HCT116 (cell line): ENCODE data around the gene U2AF2. TPM values are rescaled to one million over a fixed set of nuclear protein-coding genes. Genes with fewer than 3 reads are reported as not detected.

Experiments used
- ATAC-seq: fragments of 200-7000 bp; cut with Tn5 transposase; 2 replicates; pipeline ENCODE4 v1.9.1; 2020; ENCODE audit warnings: mild to moderate bottlenecking, moderate library complexity
- BruUV-seq: library from RNA; stranded (reverse); fragments of 400-500 nt; replicated peaks from 2 replicates; lab custom pipeline; 2021; lab: Mats Ljungman, UMichigan
- CTCF ChIA-PET: fragments of 300-600 bp; sonication (Branson Sonifier 250); formaldehyde crosslinking; loops from one replicate; lab custom pipeline; 2021; ENCODE audit warnings: antibody characterized with exemption; lab: Charles Lee
- POLR2A ChIA-PET: fragments of 300-600, 350-600 bp; sonication (Branson Sonifier 250); formaldehyde crosslinking; loops from one replicate; lab custom pipeline; 2021; ENCODE audit warnings: antibody characterized with exemption; lab: Charles Lee
- RAD21 ChIA-PET, 2 experiments: fragments of 300-600 bp; sonication (Branson Sonifier 250); formaldehyde crosslinking; loops; one replicate each; lab custom pipeline; 2023; ENCODE audit warnings: low total read pairs in 2 of 2; ENCODE audit not compliant: uncharacterized antibody in 2 of 2, unreplicated experiment in 2 of 2, low non-redundant PET in 1 of 2; lab: Charles Lee
- DNase-seq: peaks from one replicate; pipeline ENCODE4 v3.0.0-alpha.2; 2010; ENCODE audit warnings: low read depth, low spot score
- H2AFZ ChIP-seq: fragments of 200-600 bp; shearing (Covaris generic), sonication (generic); 2 replicates; pipeline ENCODE4 v1.6.1; 2017; ENCODE audit warnings: low read depth, mixed run types, mixed read lengths, antibody characterized with exemption, low read length; ENCODE audit not compliant: poor library complexity, severe bottlenecking
- H3K27ac ChIP-seq: 2 replicates; pipeline ENCODE4 v1.5.1; 2012; ENCODE audit warnings: low read depth, low read length
- H3K27me3 ChIP-seq: fragments of 200-600 bp; sonication (generic); 2 replicates; pipeline ENCODE4 v1.6.1; 2016; ENCODE audit warnings: mixed run types, low read length, mixed read lengths; ENCODE audit not compliant: insufficient read depth
- H3K36me3 ChIP-seq, 2 experiments: fragments of 200-500 bp in 1 of 2; fragments of 200-600 bp in 1 of 2; sonication (Bioruptor generic) in 1 of 2; sonication (generic) in 1 of 2; 2 replicates each; pipeline versions ENCODE4 v1.5.1 to v1.6.1; 2014 to 2016; ENCODE audit warnings: low read length in 2 of 2, inconsistent platforms in 1 of 2, mixed read lengths in 1 of 2, mixed run types in 1 of 2; ENCODE audit not compliant: insufficient read depth in 2 of 2, control insufficient read depth in 1 of 2
- H3K4me1 ChIP-seq, 2 experiments: fragments of 200-600 bp in 1 of 2; sonication (generic) in 1 of 2; 2 replicates each; pipeline versions ENCODE4 v1.5.1 to v1.6.1; 2012 to 2017; ENCODE audit warnings: low read length in 2 of 2, inconsistent platforms in 1 of 2, mild to moderate bottlenecking in 1 of 2, mixed read lengths in 1 of 2, mixed run types in 1 of 2, moderate library complexity in 1 of 2; ENCODE audit not compliant: insufficient read depth in 2 of 2, control insufficient read depth in 1 of 2
- H3K4me2 ChIP-seq: fragments of 200-600 bp; sonication (generic); 2 replicates; pipeline ENCODE4 v1.6.1; 2017; ENCODE audit warnings: mixed run types, low read length, mixed read lengths
- H3K4me3 ChIP-seq, 2 experiments: fragments of 200-600 bp in 1 of 2; sonication (generic) in 1 of 2; replicated peaks in 1 of 2; 2 replicates each; pipeline ENCODE4 v1.5.1; 2011 to 2016; ENCODE audit warnings: low read length in 2 of 2, control low read depth in 1 of 2, low read depth in 1 of 2, mild to moderate bottlenecking in 1 of 2, mixed read lengths in 1 of 2, mixed run types in 1 of 2
- H3K79me2 ChIP-seq: fragments of 200-600 bp; sonication (generic); 2 replicates; pipeline ENCODE4 v1.6.1; 2017; ENCODE audit warnings: mild to moderate bottlenecking, mixed run types, low read length, moderate library complexity, mixed read lengths; ENCODE audit not compliant: insufficient read depth
- H3K9ac ChIP-seq: fragments of 200-600 bp; sonication (generic); 2 replicates; pipeline ENCODE4 v1.6.1; 2016; ENCODE audit warnings: low read length, mixed read lengths
- H3K9me2 ChIP-seq: fragments of 200-600 bp; sonication (generic), shearing (Covaris generic); 2 replicates; pipeline ENCODE4 v1.6.1; 2017; ENCODE audit warnings: mixed run types, mild to moderate bottlenecking, moderate library complexity; ENCODE audit not compliant: insufficient read depth
- H3K9me3 ChIP-seq, 2 experiments: fragments of 200-500 bp in 1 of 2; fragments of 200-600 bp in 1 of 2; sonication (Bioruptor generic) in 1 of 2; sonication (generic) in 1 of 2; 2 replicates each; pipeline ENCODE4 v1.6.1; 2014 to 2017; ENCODE audit warnings: low read length in 2 of 2, mixed read lengths in 2 of 2, inconsistent platforms in 1 of 2, low read depth in 1 of 2, mild to moderate bottlenecking in 1 of 2, mixed run types in 1 of 2, moderate library complexity in 1 of 2; ENCODE audit not compliant: control insufficient read depth in 1 of 2, insufficient read depth in 1 of 2
- H4K20me1 ChIP-seq: fragments of 200-600 bp; sonication (generic), shearing (Covaris generic); 2 replicates; pipeline ENCODE4 v1.6.1; 2017; ENCODE audit warnings: mixed run types, mild to moderate bottlenecking, moderate library complexity; ENCODE audit not compliant: insufficient read depth
- ATF3 ChIP-seq: IDR thresholded peaks from 2 replicates; pipeline ENCODE4 v1.6.1; 2012
- CBX3 ChIP-seq: IDR thresholded peaks from 2 replicates; pipeline ENCODE4 v1.6.1; 2012; ENCODE audit warnings: low read depth
- CEBPB ChIP-seq: IDR thresholded peaks from 2 replicates; pipeline ENCODE4 v1.6.1; 2012; ENCODE audit warnings: low read depth
- CTCF ChIP-seq, 3 experiments: fragments of 200-600 bp in 1 of 3; sonication (generic) in 1 of 3; IDR thresholded peaks in 2 of 3; conservative IDR thresholded peaks in 1 of 3; 2 replicates each; pipeline ENCODE4 v1.5.1; 2012 to 2017; ENCODE audit warnings: low read depth in 2 of 3, low read length in 2 of 3, antibody characterized with exemption in 1 of 3, borderline replicate concordance in 1 of 3, control low read depth in 1 of 3, mild to moderate bottlenecking in 1 of 3, mixed read lengths in 1 of 3, mixed run types in 1 of 3, moderate library complexity in 1 of 3; ENCODE audit not compliant: insufficient read depth in 1 of 3
- ELF1 ChIP-seq: IDR thresholded peaks from 2 replicates; pipeline ENCODE4 v1.6.1; 2012; ENCODE audit warnings: low read depth, borderline replicate concordance
- EZH2 ChIP-seq: fragments of 200-600 bp; sonication (generic); IDR thresholded peaks from 2 replicates; pipeline ENCODE4 v1.6.1; 2017; ENCODE audit warnings: antibody characterized with exemption, mixed run types
- FOSL1 ChIP-seq: IDR thresholded peaks from 2 replicates; pipeline ENCODE4 v1.6.1; 2012; ENCODE audit warnings: low read depth
- JUND ChIP-seq: IDR thresholded peaks from 2 replicates; pipeline ENCODE4 v1.6.1; 2012
- MAX ChIP-seq: IDR thresholded peaks from 2 replicates; pipeline ENCODE4 v1.6.1; 2012
- POLR2AphosphoS5 ChIP-seq: IDR thresholded peaks from 2 replicates; pipeline ENCODE4 v1.6.1; 2011; ENCODE audit warnings: mild to moderate bottlenecking, low read depth, low read length, moderate library complexity
- SIN3A ChIP-seq: IDR thresholded peaks from 2 replicates; pipeline ENCODE4 v1.6.1; 2012; ENCODE audit warnings: low read depth
- SP1 ChIP-seq: IDR thresholded peaks from 2 replicates; pipeline ENCODE4 v1.6.1; 2012; ENCODE audit warnings: low read depth
- TCF7L2 ChIP-seq: IDR thresholded peaks from 2 replicates; pipeline ENCODE4 v1.7.0; 2011; ENCODE audit warnings: borderline replicate concordance, inconsistent platforms; ENCODE audit not compliant: insufficient read depth, insufficient read length; ENCODE audit errors: extremely low read depth
- YY1 ChIP-seq: IDR thresholded peaks from 2 replicates; pipeline ENCODE4 v1.6.1; 2011; ENCODE audit warnings: low read length, low read depth, moderate library complexity, mild to moderate bottlenecking; ENCODE audit not compliant: insufficient replicate concordance; ENCODE audit errors: extremely low read depth
- ZFX ChIP-seq: fragments of 450-650 bp; IDR thresholded peaks from 2 replicates; pipeline ENCODE4 v1.6.1; 2017
- intact Hi-C: fragments of 100-400 bp; cut with micrococcal nuclease; formaldehyde crosslinking; loops from 2 replicates; pipeline ENCODE4 v1.10.0; 2022
- total RNA-seq: library from RNA; stranded (reverse); gene quantifications from one replicate; pipeline ENCODE4 v1.2.1, GENCODE V29; 2021; ENCODE audit not compliant: unreplicated experiment

The U2AF2 gene
- total RNA-seq, 1 experiment from 2014 or later, result 259 TPM

GRCh38 chr19:55638864-55639359 lies 15.9 kb upstream of the U2AF2 start (continued):
- TF ChIP-seq POLR2AphosphoS5, result peak; percentile 45
- no peak for TF ChIP-seq JUND

GRCh38 chr19:55640043-55640576 lies 14.7 kb upstream of the U2AF2 start:
- ATAC-seq (no peak), DNase-seq (no peak)
- TSS peak; percentile 65 for BruUV-seq
- intact Hi-C loops, result no loop called here
- Histone ChIP-seq H3K9ac (peak overlapping the region; percentile 99), H3K9me2 (no peaks in the 10 kb centered on the region), H3K79me2 (peaks cover 81% of the 10 kb centered on the region), H3K4me3 (peak overlapping the region; percentile 94 to 97), H3K4me2 (peak overlapping the region; percentile 75), H2AFZ (no peak overlapping the region), H3K36me3 (peaks cover 6 to 7% of the 10 kb centered on the region in 2 experiments; a peak in 3 of 4 replicates), H3K4me1 (peaks cover 26 to 64% of the 10 kb centered on the region in 2 experiments), H4K20me1 (no peaks in the 10 kb centered on the region), H3K27me3 (no peaks in the 10 kb centered on the region), H3K27ac (peak overlapping the region; percentile 96), H3K9me3 (no peaks in the 10 kb centered on the region)
- ChIA-PET CTCF (interaction anchor here (1.0 kb wide), 1 partner anchor 15 kb away, joined by 5 read pairs; the partner anchor contains the start of gene U2AF2), RAD21 (no interaction called here), POLR2A (no interaction called here)
- TF ChIP-seq MAX (peak; percentile 73), SP1 (no peak)

GRCh38 chr19:55640577-55641425 lies 14.0 kb upstream of the U2AF2 start, which contains the start of gene ZNF580:
TSS of gene ZNF580 (plus strand) at chr19:55641002. CDS start at chr19:55642509, 1,507 bp downstream.
- Histone ChIP-seq H3K79me2 (peaks cover 80% of the 10 kb centered on the region), H3K27me3 (no peaks in the 10 kb centered on the region), H3K4me3 (peak within 1 kb of the TSS; percentile 94 to 97), H3K4me1 (peaks cover 24 to 65% of the 10 kb centered on the region in 2 experiments), H3K9me2 (no peaks in the 10 kb centered on the region), H2AFZ (no peak within 1 kb of the TSS), H3K27ac (peak within 1 kb of the TSS; percentile 96), H3K4me2 (peak within 1 kb of the TSS; percentile 75), H4K20me1 (no peaks in the 10 kb centered on the region), H3K36me3 (peaks cover 12 to 14% of the 10 kb centered on the region in 2 experiments; a peak in 3 of 4 replicates), H3K9me3 (no peaks in the 10 kb centered on the region), H3K9ac (peak within 1 kb of the TSS; percentile 99)
- no TSS peak for BruUV-seq
- CTCF ChIA-PET, result interaction anchor here (0.6 to 1.0 kb wide), 2 partner anchors 14 to 31 kb away, joined by 3 to 5 read pairs; partner anchors contain the start of gene U2AF2
- RAD21 ChIA-PET, result no interaction called here
- no peak for DNase-seq
- ATAC-seq, result peak; percentile 55
- POLR2A ChIA-PET, result no interaction called here
- intact Hi-C loops, result no loop called here
- no peak for TF ChIP-seq CTCF (IDR thresholded peaks at IDR 0.05 in 2 of 3, conservative IDR thresholded peaks at IDR 0.05 in 1 of 3; ENCODE audit: borderline replicate concordance in 1 of 3, insufficient read depth in 1 of 3, low read depth in 2 of 3, low read length in 2 of 3)
- no peak for TF ChIP-seq CBX3
- no peak for TF ChIP-seq SP1
- TF ChIP-seq ELF1, result no peak
- TF ChIP-seq EZH2, result no peak
- no peak for TF ChIP-seq CEBPB
- TF ChIP-seq FOSL1, result no peak
- TF ChIP-seq ATF3, result no peak
- TF ChIP-seq YY1, result peak; percentile 48
- no peak for TF ChIP-seq SIN3A
- no peak; the same call in none of the 2 replicates for TF ChIP-seq JUND
- TF ChIP-seq ZFX, result peak; percentile 81
- peak; percentile 12 for TF ChIP-seq TCF7L2
